Cardiac muscle cell (in vitro differentiated cells and primary cell): ENCODE results near the gene ST14. TPM values are rescaled to one million over a fixed set of nuclear protein-coding genes. Genes with fewer than 3 reads are reported as not detected.
"Not testable (repeated sequence)": the region's sequence is repeated elsewhere in the genome, so short reads cannot be mapped to it uniquely, and the experiment has no call there.

Source experiments
- DNase-seq, 2 donors: peaks; one replicate each; pipeline versions ENCODE4 v3.0.0 to v3.0.0-alpha.2; 2010 to 2017; ENCODE audit warnings: low read depth in 1 of 2, low spot score in 1 of 2
- H3K27ac ChIP-seq: fragments of 200-600 bp; sonication (generic); 2 replicates; pipeline ENCODE4 v1.5.1; 2016
- H3K27me3 ChIP-seq: fragments of 200-600 bp; sonication (generic); 2 replicates; pipeline ENCODE4 v1.6.0; 2016; ENCODE audit warnings: control low read depth
- H3K36me3 ChIP-seq: fragments of 200-600 bp; sonication (generic); 2 replicates; pipeline ENCODE4 v1.5.1; 2016; ENCODE audit warnings: control low read depth
- H3K4me1 ChIP-seq: fragments of 200-600 bp; sonication (generic); 2 replicates; pipeline ENCODE4 v1.8.1; 2017; ENCODE audit warnings: low read depth, mild to moderate bottlenecking, mixed run types
- H3K4me3 ChIP-seq: fragments of 200-600 bp; sonication (generic); 2 replicates; pipeline ENCODE4 v1.5.1; 2016; ENCODE audit warnings: mild to moderate bottlenecking
- H3K9me3 ChIP-seq: fragments of 200-600 bp; sonication (generic); 2 replicates; pipeline ENCODE4 v1.5.1; 2017; ENCODE audit warnings: low read depth, mild to moderate bottlenecking, control low read depth
- polyA plus RNA-seq: library from polyadenylated mRNA; unstranded; fragments of >200 nt; fragmentation: Nextera tagmentation; extraction: Ambion mirVana; gene quantifications from 2 replicates; pipeline ENCODE4 v1.2.1, GENCODE V29; 2016
- total RNA-seq: library from RNA; depleted of rRNA; stranded (reverse); fragments of >200 nt; gene quantifications from 2 replicates; pipeline ENCODE4 v1.2.3, GENCODE V29; 2016
- TF ChIP-seq, protein P1 (sequence below): IDR thresholded peaks from 2 replicates; pipeline ENCODE4 v1.5.1; 2012; ENCODE audit warnings: low read depth, mild to moderate bottlenecking, low read length

The ST14 gene
- total and polyA plus RNA-seq, 2 experiments from 2014 or later, result 0.12 to 0.61 TPM

DNA sequence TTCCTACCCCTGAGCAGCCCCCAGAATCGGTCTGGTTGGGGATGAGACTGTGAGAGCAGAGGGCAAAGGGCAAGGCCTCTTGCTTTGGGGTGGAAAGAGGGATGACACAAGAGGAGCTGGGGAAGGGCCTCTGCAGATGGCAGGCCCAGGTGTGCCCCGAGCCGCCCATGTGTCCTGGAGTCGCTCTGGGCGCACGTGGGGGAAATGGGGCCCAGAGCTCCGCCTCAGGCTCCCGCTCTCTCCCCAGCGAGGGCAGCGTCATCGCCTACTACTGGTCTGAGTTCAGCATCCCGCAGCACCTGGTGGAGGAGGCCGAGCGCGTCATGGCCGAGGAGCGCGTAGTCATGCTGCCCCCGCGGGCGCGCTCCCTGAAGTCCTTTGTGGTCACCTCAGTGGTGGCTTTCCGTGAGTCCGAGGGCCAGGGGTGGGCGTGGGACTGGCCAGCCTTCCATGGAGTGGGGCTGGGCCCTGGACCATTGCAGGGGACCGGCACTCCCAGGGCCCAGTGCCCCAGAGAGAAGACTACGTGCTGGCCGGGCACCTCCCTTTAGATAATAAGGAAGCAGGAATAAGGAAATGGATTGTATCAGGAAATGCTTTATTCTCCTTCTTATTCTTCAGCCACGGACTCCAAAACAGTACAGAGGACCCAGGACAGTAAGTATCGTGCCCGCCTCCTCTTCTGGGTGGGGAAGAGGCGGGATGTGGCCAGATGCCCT lies 30.1 kb downstream of the ST14 start:
- H3K9me3 ChIP-seq, result no peaks in the 10 kb centered on the region
- no peak overlapping the region for H3K27ac ChIP-seq
- no peaks in the 10 kb centered on the region for H3K27me3 ChIP-seq
- H3K4me3 ChIP-seq, result no peak overlapping the region
- H3K36me3 ChIP-seq, result no peaks in the 10 kb centered on the region
- H3K4me1 ChIP-seq, result no peaks in the 10 kb centered on the region
- no peak for DNase-seq
- TF ChIP-seq, protein P1, sequence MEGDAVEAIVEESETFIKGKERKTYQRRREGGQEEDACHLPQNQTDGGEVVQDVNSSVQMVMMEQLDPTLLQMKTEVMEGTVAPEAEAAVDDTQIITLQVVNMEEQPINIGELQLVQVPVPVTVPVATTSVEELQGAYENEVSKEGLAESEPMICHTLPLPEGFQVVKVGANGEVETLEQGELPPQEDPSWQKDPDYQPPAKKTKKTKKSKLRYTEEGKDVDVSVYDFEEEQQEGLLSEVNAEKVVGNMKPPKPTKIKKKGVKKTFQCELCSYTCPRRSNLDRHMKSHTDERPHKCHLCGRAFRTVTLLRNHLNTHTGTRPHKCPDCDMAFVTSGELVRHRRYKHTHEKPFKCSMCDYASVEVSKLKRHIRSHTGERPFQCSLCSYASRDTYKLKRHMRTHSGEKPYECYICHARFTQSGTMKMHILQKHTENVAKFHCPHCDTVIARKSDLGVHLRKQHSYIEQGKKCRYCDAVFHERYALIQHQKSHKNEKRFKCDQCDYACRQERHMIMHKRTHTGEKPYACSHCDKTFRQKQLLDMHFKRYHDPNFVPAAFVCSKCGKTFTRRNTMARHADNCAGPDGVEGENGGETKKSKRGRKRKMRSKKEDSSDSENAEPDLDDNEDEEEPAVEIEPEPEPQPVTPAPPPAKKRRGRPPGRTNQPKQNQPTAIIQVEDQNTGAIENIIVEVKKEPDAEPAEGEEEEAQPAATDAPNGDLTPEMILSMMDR, result no peak

DNA sequence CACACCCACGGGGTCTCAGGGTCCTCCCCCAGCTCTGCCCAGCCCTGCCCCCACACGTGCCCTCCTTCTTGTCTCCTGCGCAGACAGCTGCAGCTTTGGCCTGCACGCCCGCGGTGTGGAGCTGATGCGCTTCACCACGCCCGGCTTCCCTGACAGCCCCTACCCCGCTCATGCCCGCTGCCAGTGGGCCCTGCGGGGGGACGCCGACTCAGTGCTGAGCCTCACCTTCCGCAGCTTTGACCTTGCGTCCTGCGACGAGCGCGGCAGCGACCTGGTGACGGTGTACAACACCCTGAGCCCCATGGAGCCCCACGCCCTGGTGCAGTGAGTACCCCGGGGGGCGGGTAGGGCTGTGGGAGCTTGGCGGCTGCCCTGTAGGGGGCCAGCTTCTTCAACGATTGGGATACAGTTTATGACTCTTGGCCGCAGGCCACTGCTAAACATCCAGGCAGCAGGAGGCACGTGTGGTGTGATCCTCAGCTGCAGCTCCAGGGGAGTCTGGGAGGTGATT lies 30.8 kb downstream of the ST14 start:
- H3K36me3 ChIP-seq, result no peaks in the 10 kb centered on the region
- no peak overlapping the region for H3K27ac ChIP-seq
- no peaks in the 10 kb centered on the region for H3K4me1 ChIP-seq
- H3K9me3 ChIP-seq, result no peaks in the 10 kb centered on the region
- DNase-seq, result no peak
- TF ChIP-seq, protein P1, result no peak
- no peaks in the 10 kb centered on the region for H3K27me3 ChIP-seq
- H3K4me3 ChIP-seq, result no peak overlapping the region

DNA sequence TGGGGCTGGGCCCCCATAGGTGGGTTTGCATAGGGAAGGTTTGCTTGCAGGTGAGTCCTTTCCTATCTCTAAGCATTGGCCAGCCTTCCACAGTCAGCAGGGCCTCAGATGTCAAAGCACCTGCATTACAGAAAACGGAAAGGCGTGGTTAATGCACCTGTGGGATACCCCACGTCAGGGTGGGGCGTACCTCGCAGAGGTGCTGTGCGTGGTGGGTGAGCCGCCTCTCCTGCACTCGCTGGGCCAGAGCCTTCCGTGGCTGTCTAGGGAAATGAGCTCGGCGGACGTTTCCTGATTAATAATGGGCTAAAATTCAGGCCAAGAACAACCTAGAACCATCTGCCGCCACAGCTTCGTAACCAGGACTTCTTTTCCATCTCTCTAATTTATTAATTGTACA lies 32.3 kb downstream of the ST14 start:
- no peaks in the 10 kb centered on the region for H3K9me3 ChIP-seq
- H3K36me3 ChIP-seq, result no peaks in the 10 kb centered on the region

DNA sequence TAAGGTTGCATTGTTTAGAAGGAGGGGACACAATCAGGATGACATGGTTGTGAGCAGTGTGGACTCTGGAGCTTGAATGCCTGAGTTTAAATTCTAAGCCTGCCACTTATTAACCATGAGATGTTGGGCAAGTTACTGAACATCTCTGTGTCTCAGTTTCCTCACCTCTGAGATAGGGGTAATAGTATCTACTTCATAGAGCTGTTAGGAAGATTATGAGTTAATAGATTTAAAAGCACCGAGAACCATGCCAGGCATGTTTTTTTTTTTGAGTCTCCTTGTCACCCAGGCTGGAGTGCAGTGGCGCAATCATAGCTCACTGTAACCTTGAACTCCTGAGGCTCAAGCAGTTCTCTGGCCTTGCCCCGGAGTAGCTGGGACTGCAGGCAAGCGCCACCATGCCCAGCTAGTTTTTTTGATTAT lies 33.3 kb downstream of the ST14 start:
- Histone ChIP-seq H3K27me3 (no peaks in the 10 kb centered on the region), H3K36me3 (no peaks in the 10 kb centered on the region), H3K27ac (no peak overlapping the region), H3K9me3 (no peaks in the 10 kb centered on the region), H3K4me1 (no peaks in the 10 kb centered on the region), H3K4me3 (no peak overlapping the region)
- DNase-seq, result no peak
- TF ChIP-seq, protein P1, result no peak

More for the DNA sequence above, 32.3 kb downstream of the ST14 start:
- TF ChIP-seq, protein P1, result no peak
- Histone ChIP-seq H3K4me3 (no peak overlapping the region), H3K27ac (no peak overlapping the region), H3K27me3 (no peaks in the 10 kb centered on the region), H3K4me1 (no peaks in the 10 kb centered on the region)
- DNase-seq, result no peak

DNA sequence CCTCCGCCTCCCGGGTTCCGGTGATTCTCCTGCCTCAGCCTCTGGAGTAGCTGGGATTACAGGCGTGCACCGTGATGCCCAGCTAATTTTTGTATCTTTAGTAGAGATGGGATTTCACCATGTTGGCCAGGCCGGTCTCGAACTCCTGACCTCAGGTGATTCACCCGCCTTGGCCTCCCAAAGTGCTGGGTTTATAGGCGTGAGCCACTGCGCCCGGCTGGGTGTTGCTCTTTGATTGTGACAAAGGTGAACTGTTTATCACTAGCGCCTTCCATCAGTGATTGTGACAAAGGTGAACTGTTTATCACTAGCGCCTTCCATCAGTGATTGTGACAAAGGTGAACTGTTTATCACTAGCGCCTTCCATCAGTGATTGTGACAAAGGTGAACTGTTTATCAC lies 34.0 kb downstream of the ST14 start:
- H3K4me3 ChIP-seq, result not testable (repeated sequence)

DNA sequence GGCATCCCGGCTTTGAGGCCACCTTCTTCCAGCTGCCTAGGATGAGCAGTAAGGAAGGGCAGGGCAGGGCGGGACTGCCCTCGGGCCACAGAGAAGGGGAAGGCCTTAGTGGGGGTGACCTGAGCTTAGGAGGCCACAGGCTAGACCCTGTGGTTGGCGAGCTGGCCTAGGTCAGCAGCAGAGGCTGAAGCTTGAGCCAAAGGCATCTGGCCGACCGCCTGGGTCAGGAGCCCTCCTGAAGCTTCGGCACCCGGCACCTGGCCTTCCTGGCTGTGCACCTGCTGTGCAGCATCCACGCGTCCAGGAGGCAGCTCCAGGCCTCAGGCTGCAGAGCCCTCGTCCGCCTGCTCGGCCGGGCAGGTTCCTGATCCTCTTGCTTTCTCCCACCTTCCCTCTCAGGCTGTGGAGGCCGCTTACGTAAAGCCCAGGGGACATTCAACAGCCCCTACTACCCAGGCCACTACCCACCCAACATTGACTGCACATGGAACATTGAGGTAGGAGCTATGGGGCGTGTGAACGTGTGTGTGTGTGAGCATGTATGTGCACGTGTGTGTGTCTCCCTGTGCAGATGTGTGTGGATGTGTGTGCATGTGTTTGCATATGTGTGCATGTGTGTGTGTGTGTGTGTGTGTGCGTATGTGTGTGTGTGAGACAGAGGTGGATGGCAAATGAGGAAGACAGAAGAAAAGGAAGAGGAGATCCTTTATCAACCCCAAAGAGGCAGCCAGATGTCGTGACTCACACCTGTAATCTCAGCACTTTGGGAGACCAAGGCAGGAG lies 34.9 kb downstream of the ST14 start:
- Histone ChIP-seq H3K27ac (no peak overlapping the region), H3K4me1 (no peaks in the 10 kb centered on the region), H3K36me3 (no peaks in the 10 kb centered on the region), H3K27me3 (no peaks in the 10 kb centered on the region), H3K4me3 (no peak overlapping the region), H3K9me3 (no peaks in the 10 kb centered on the region)
- DNase-seq, result no peak
- TF ChIP-seq, protein P1, result no peak

More for the DNA sequence above, 34.0 kb downstream of the ST14 start:
- H3K27ac ChIP-seq, H3K27me3 ChIP-seq, H3K4me1 ChIP-seq, DNase-seq, H3K9me3 ChIP-seq, H3K36me3 ChIP-seq: not testable (repeated sequence)
